Astrocyte of the spinal cord (primary cell): ENCODE measurements around the gene ARHGEF28.

ENCODE experiments used
- DNase-seq: peaks from one replicate; pipeline ENCODE4 v3.0.0; 2011; ENCODE audit warnings: low read depth, low spot score
- H3K4me3 ChIP-seq: 2 replicates; pipeline ENCODE4 v1.5.1; 2011; ENCODE audit warnings: low read depth, mild to moderate bottlenecking, low read length, moderate library complexity
- CTCF ChIP-seq: IDR thresholded peaks from 2 replicates; pipeline ENCODE4 v1.5.1; 2012; ENCODE audit warnings: low read depth, mild to moderate bottlenecking, low read length, inconsistent platforms
- in situ Hi-C: cut with HindIII; loops from 2 replicates; pipeline ENCODE4 v1.10.0; 2017; ENCODE audit warnings: low sequenced_read_pairs

ARHGEF28 gene

GRCh38 chr5:73663860-73664240 is 37.9 kb downstream of the ARHGEF28 start:
- no peak for DNase-seq
- in situ Hi-C loops, result no loop called here
- no peak overlapping the region for H3K4me3 ChIP-seq
- TF ChIP-seq CTCF, result no peak

GRCh38 chr5:73664796-73665195 is 38.8 kb downstream of the ARHGEF28 start:
- in situ Hi-C loops, result no loop called here
- H3K4me3 ChIP-seq, result no peak overlapping the region
- no peak for TF ChIP-seq CTCF
- DNase-seq, result no peak

- in situ Hi-C loops, result no loop called here
- no peak for DNase-seq
- H3K4me3 ChIP-seq, result no peak overlapping the region
- no peak for TF ChIP-seq CTCF
These were observed 40.9 kb downstream of the ARHGEF28 start for GRCh38 chr5:73666891-73667290.

GRCh38 chr5:73668017-73668416 is 42.0 kb downstream of the ARHGEF28 start:
- in situ Hi-C loops, result no loop called here
- DNase-seq, result no peak
- H3K4me3 ChIP-seq, result no peak overlapping the region
- no peak for TF ChIP-seq CTCF

- in situ Hi-C loops, result no loop called here
- DNase-seq, result peak; percentile 65
- H3K4me3 ChIP-seq, result no peak overlapping the region
- no peak for TF ChIP-seq CTCF
These were observed 42.6 kb downstream of the ARHGEF28 start for GRCh38 chr5:73668486-73669111.

- DNase-seq, result no peak
- no peak overlapping the region for H3K4me3 ChIP-seq
- no peak for TF ChIP-seq CTCF
- in situ Hi-C loops, result no loop called here
These were observed 44.7 kb downstream of the ARHGEF28 start for GRCh38 chr5:73670731-73671130.

GRCh38 chr5:73672132-73672531 is 46.1 kb downstream of the ARHGEF28 start:
- in situ Hi-C loops, result no loop called here
- TF ChIP-seq CTCF, result no peak

More at GRCh38 chr5:73672132-73672531, 46.1 kb downstream of the ARHGEF28 start:
- no peak overlapping the region for H3K4me3 ChIP-seq
- DNase-seq, result no peak
